Mesendoderm (in vitro differentiated cells): ENCODE results near the gene PDGFD.

Experiments
- DNase-seq: peaks from one replicate; pipeline ENCODE4 v3.0.0; 2013
- H2AK5ac ChIP-seq: 2 replicates; pipeline ENCODE4 v1.6.1; 2013; ENCODE audit warnings: low read length, inconsistent platforms
- H2BK120ac ChIP-seq: 2 replicates; pipeline ENCODE4 v1.6.1; 2013; ENCODE audit warnings: low read depth, mild to moderate bottlenecking, low read length, moderate library complexity, mixed read lengths
- H2BK15ac ChIP-seq: replicated peaks from 2 replicates; pipeline ENCODE4 v1.6.1; 2013; ENCODE audit warnings: low read depth, mild to moderate bottlenecking, moderate library complexity
- H2BK5ac ChIP-seq: 2 replicates; pipeline ENCODE4 v1.6.1; 2013; ENCODE audit warnings: low read length, inconsistent platforms
- H3K18ac ChIP-seq: 2 replicates; pipeline ENCODE4 v1.6.1; 2013; ENCODE audit warnings: mild to moderate bottlenecking, low read length, mixed read lengths
- H3K23ac ChIP-seq: one replicate; pipeline ENCODE4 v1.6.1; 2013; ENCODE audit warnings: low read length
- H3K27ac ChIP-seq: 2 replicates; pipeline ENCODE4 v1.5.1; 2013; ENCODE audit warnings: low read depth, mild to moderate bottlenecking, inconsistent platforms, low read length, moderate library complexity
- H3K27me3 ChIP-seq: 2 replicates; pipeline ENCODE4 v1.6.1; 2013; ENCODE audit warnings: low read length, control low read depth, mild to moderate bottlenecking, inconsistent platforms; ENCODE audit not compliant: insufficient read depth, poor library complexity
- H3K36me3 ChIP-seq: 2 replicates; pipeline ENCODE4 v1.6.1; 2013; ENCODE audit warnings: low read length, inconsistent platforms; ENCODE audit not compliant: control insufficient read depth, insufficient read depth
- H3K4ac ChIP-seq: one replicate; pipeline ENCODE4 v1.6.1; 2013; ENCODE audit warnings: low read depth, mild to moderate bottlenecking, low read length, moderate library complexity
- H3K4me1 ChIP-seq: 2 replicates; pipeline ENCODE4 v1.6.1; 2013; ENCODE audit warnings: low read depth, low read length, inconsistent platforms; ENCODE audit not compliant: control insufficient read depth
- H3K4me2 ChIP-seq: 2 replicates; pipeline ENCODE4 v1.6.1; 2013; ENCODE audit warnings: low read length
- H3K4me3 ChIP-seq: 2 replicates; pipeline ENCODE4 v1.5.1; 2013; ENCODE audit warnings: mild to moderate bottlenecking, low read length
- H3K56ac ChIP-seq: one replicate; pipeline ENCODE4 v1.6.1; 2013; ENCODE audit warnings: low read length
- H3K79me1 ChIP-seq: 2 replicates; pipeline ENCODE4 v1.6.1; 2013; ENCODE audit warnings: low read length, inconsistent platforms
- H3K79me2 ChIP-seq: 2 replicates; pipeline ENCODE4 v1.6.1; 2013; ENCODE audit warnings: mild to moderate bottlenecking, low read length; ENCODE audit not compliant: control insufficient read depth, insufficient read depth
- H3K9ac ChIP-seq: 2 replicates; pipeline ENCODE4 v1.6.1; 2013; ENCODE audit warnings: low read length, inconsistent platforms
- H4K5ac ChIP-seq: one replicate; pipeline ENCODE4 v1.6.1; 2013; ENCODE audit warnings: low read length
- H4K8ac ChIP-seq: one replicate; pipeline ENCODE4 v1.6.1; 2013; ENCODE audit warnings: low read depth, mild to moderate bottlenecking, control low read depth, low read length, moderate library complexity
- WGBS: extraction: QIAGEN DNeasy Blood & Tissue Kit; methylation state at CpG from one replicate; pipeline ENCODE4 v1.1.7; 2013; ENCODE audit warnings: low lambda C conversion rate, missing lambda C conversion rate; ENCODE audit not compliant: insufficient coverage; ENCODE audit errors: extremely low coverage; 5-methylcytosine and 5-hydroxymethylcytosine counted together

PDGFD gene

GRCh38 chr11:103880968-103881367 is 283.0 kb downstream of the PDGFD start:
- Histone ChIP-seq H2BK5ac (no peak overlapping the region), H3K4me3 (no peak overlapping the region), H3K4me1 (no peaks in the 10 kb centered on the region), H2BK120ac (no peak overlapping the region), H3K18ac (no peak overlapping the region), H3K4me2 (no peak overlapping the region), H3K23ac (no peak overlapping the region), H3K4ac (no peak overlapping the region), H3K27ac (no peak overlapping the region), H3K27me3 (no peaks in the 10 kb centered on the region), H3K56ac (no peak overlapping the region), H4K5ac (no peak overlapping the region), H3K9ac (no peak overlapping the region), H2BK15ac (no peak overlapping the region), H3K36me3 (no peaks in the 10 kb centered on the region), H3K79me1 (no peaks in the 10 kb centered on the region), H3K79me2 (no peaks in the 10 kb centered on the region), H4K8ac (no peak overlapping the region), H2AK5ac (no peak overlapping the region)
- no CpG with 5 or more reads among the region's 4 CpGs for WGBS
- no peak for DNase-seq

- Histone ChIP-seq H3K79me2 (no peaks in the 10 kb centered on the region), H3K23ac (no peak overlapping the region), H2BK5ac (no peak overlapping the region), H4K5ac (no peak overlapping the region), H4K8ac (no peak overlapping the region), H3K4me3 (no peak overlapping the region), H3K27me3 (no peaks in the 10 kb centered on the region), H3K27ac (no peak overlapping the region), H3K4me2 (no peak overlapping the region), H3K36me3 (no peaks in the 10 kb centered on the region), H3K56ac (no peak overlapping the region), H2BK15ac (no peak overlapping the region), H3K9ac (no peak overlapping the region), H2BK120ac (no peak overlapping the region), H3K79me1 (no peaks in the 10 kb centered on the region), H2AK5ac (no peak overlapping the region), H3K4ac (no peak overlapping the region), H3K4me1 (no peaks in the 10 kb centered on the region), H3K18ac (no peak overlapping the region)
- no peak for DNase-seq
Measured at GRCh38 chr11:103878646-103879045, 285.3 kb downstream of the PDGFD start.

GRCh38 chr11:103877221-103877620 is 286.7 kb downstream of the PDGFD start:
- Histone ChIP-seq H2BK15ac (no peak overlapping the region), H3K4ac (no peak overlapping the region), H3K4me1 (no peaks in the 10 kb centered on the region), H2BK5ac (no peak overlapping the region), H3K56ac (no peak overlapping the region), H3K23ac (no peak overlapping the region), H3K4me2 (no peak overlapping the region), H2AK5ac (no peak overlapping the region), H3K79me2 (no peaks in the 10 kb centered on the region), H3K27ac (no peak overlapping the region), H3K4me3 (no peak overlapping the region), H3K9ac (no peak overlapping the region), H3K27me3 (no peaks in the 10 kb centered on the region), H3K79me1 (no peaks in the 10 kb centered on the region), H4K5ac (no peak overlapping the region), H2BK120ac (no peak overlapping the region), H4K8ac (no peak overlapping the region), H3K18ac (no peak overlapping the region), H3K36me3 (no peaks in the 10 kb centered on the region)
- peak; percentile 35 for DNase-seq

GRCh38 chr11:103875855-103876510 is 288.0 kb downstream of the PDGFD start:
- H3K4me3 ChIP-seq: no peak overlapping the region
- no peaks in the 10 kb centered on the region for H3K79me1 ChIP-seq
- H4K5ac ChIP-seq: no peak overlapping the region
- H3K27me3 ChIP-seq: no peaks in the 10 kb centered on the region
- H3K23ac ChIP-seq: no peak overlapping the region
- H3K27ac ChIP-seq: no peak overlapping the region
- H4K8ac ChIP-seq: no peak overlapping the region
- no CpG with 5 or more reads among the region's 2 CpGs for WGBS
- no peak overlapping the region for H3K4me2 ChIP-seq
- H3K56ac ChIP-seq: no peak overlapping the region
- no peak overlapping the region for H2BK15ac ChIP-seq
- H3K79me2 ChIP-seq: no peaks in the 10 kb centered on the region
- no peak overlapping the region for H3K4ac ChIP-seq
- DNase-seq: no peak
- H2BK120ac ChIP-seq: no peak overlapping the region
- H2BK5ac ChIP-seq: no peak overlapping the region
- no peaks in the 10 kb centered on the region for H3K4me1 ChIP-seq
- no peak overlapping the region for H2AK5ac ChIP-seq
- no peak overlapping the region for H3K18ac ChIP-seq
- no peaks in the 10 kb centered on the region for H3K36me3 ChIP-seq
- H3K9ac ChIP-seq: no peak overlapping the region

- Histone ChIP-seq H4K8ac (no peak overlapping the region), H3K23ac (no peak overlapping the region), H2BK120ac (no peak overlapping the region), H3K4ac (no peak overlapping the region), H3K18ac (no peak overlapping the region), H3K79me2 (no peaks in the 10 kb centered on the region), H4K5ac (no peak overlapping the region), H2AK5ac (no peak overlapping the region), H3K27ac (no peak overlapping the region), H3K4me2 (no peak overlapping the region), H3K36me3 (no peaks in the 10 kb centered on the region), H2BK5ac (no peak overlapping the region), H2BK15ac (no peak overlapping the region), H3K4me3 (no peak overlapping the region), H3K4me1 (no peaks in the 10 kb centered on the region), H3K9ac (no peak overlapping the region), H3K56ac (no peak overlapping the region), H3K27me3 (no peaks in the 10 kb centered on the region), H3K79me1 (no peaks in the 10 kb centered on the region)
- WGBS: no CpG with 5 or more reads among the region's 3 CpGs
- DNase-seq: no peak
Measured at GRCh38 chr11:103872748-103873147, 291.2 kb downstream of the PDGFD start.

- no peak overlapping the region for H4K8ac ChIP-seq
- H3K4ac ChIP-seq: no peak overlapping the region
- H3K4me2 ChIP-seq: no peak overlapping the region
- H3K27ac ChIP-seq: no peak overlapping the region
- no peak overlapping the region for H2BK15ac ChIP-seq
- no peak overlapping the region for H3K9ac ChIP-seq
- H2BK120ac ChIP-seq: no peak overlapping the region
- no peak overlapping the region for H3K4me3 ChIP-seq
- no peaks in the 10 kb centered on the region for H3K27me3 ChIP-seq
- no peak overlapping the region for H2AK5ac ChIP-seq
- WGBS: no CpG with 5 or more reads among the region's 6 CpGs
- no peaks in the 10 kb centered on the region for H3K36me3 ChIP-seq
- DNase-seq: no peak
- H3K79me1 ChIP-seq: no peaks in the 10 kb centered on the region
- H3K79me2 ChIP-seq: no peaks in the 10 kb centered on the region
- H3K18ac ChIP-seq: no peak overlapping the region
- no peak overlapping the region for H4K5ac ChIP-seq
- no peak overlapping the region for H3K23ac ChIP-seq
- no peak overlapping the region for H3K56ac ChIP-seq
- H3K4me1 ChIP-seq: no peaks in the 10 kb centered on the region
- H2BK5ac ChIP-seq: no peak overlapping the region
Measured at GRCh38 chr11:103871923-103872551, 291.9 kb downstream of the PDGFD start.
